HG03139 (cell line): ENCODE measurements around the gene ZFYVE21.

Source experiments
- ATAC-seq: cut with Tn5 transposase; IDR thresholded peaks from one replicate; pipeline ENCODE4 v1.9.1; 2021; ENCODE audit not compliant: unreplicated experiment

The ZFYVE21 gene

DNA sequence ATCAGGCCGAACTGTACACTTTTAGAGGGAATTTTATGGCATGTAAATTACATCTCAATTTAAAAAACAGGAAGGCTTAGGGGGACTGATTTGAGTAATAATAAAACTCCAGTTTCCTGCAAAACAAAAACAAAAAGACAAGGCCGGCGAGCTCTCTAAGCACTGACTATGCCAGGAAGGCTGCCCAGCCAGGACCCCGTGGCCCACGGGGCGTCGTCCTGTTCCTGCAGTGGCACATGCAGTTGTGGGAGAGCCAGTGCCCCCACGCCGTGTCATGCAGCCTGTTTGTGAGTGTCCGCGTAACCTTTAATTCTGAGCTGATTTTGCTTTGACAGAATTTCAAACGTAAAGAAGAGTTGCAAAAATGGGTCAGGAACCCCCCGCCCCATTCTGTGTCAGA is 10.9 kb upstream of the ZFYVE21 start:
- no peak for ATAC-seq

DNA sequence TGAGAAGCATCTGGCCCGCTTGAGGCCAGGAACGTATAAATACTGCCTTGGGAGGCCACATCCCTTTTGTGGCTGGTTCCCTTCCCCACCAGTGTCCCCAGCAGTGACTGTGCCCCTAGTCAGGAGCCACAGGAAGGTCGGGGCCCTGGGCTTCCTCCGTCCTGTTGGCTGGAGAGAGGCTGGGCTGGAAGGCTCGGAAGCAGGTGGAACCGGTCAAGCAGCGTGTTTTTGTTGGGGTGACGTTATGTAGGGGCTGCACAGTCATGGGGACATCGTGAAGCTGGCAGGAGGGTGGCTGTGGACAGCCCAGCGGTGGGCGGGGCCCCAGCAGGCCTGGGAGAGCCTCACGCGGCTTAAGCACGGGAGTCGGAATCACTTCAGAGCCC is 10.5 kb upstream of the ZFYVE21 start:
- ATAC-seq: no peak

DNA sequence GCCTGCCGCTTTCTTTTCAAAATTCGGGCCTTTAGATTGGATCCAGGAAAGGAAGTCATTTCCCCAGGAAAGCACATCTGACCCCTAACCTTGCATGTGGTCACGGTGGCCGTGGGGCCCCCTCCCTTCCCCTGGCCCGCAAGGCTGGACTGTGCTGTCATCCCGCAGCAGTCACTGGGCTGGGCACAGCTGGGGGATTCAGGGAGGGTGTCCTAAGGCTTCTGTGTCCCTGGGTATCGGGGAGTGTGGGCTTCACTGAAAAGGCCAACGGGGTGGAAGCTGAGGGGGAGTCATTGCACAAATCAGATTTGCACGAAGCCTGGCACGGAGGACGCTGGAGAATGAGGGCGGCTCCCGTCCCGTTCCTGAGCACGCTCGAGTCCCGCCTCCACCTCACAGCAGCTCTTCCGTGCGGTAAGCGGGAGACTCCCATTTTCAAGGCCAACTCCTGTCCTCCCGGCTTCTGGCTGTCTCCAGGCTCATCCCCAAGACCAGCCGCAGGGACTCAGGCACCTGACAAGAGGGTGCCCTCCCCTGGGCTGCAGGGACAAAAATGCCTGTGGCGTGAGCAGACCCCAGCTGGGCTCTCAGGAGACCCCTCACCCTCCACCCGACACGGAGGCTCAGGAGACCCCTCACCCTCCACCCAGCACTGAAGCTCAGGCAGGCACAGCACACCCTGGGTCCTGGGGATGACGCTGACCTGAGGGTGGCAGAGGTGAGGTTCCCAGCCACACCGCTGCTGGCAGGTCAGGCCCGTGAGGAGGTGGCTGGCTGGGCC is 9.9 kb upstream of the ZFYVE21 start:
- ATAC-seq: no peak

DNA sequence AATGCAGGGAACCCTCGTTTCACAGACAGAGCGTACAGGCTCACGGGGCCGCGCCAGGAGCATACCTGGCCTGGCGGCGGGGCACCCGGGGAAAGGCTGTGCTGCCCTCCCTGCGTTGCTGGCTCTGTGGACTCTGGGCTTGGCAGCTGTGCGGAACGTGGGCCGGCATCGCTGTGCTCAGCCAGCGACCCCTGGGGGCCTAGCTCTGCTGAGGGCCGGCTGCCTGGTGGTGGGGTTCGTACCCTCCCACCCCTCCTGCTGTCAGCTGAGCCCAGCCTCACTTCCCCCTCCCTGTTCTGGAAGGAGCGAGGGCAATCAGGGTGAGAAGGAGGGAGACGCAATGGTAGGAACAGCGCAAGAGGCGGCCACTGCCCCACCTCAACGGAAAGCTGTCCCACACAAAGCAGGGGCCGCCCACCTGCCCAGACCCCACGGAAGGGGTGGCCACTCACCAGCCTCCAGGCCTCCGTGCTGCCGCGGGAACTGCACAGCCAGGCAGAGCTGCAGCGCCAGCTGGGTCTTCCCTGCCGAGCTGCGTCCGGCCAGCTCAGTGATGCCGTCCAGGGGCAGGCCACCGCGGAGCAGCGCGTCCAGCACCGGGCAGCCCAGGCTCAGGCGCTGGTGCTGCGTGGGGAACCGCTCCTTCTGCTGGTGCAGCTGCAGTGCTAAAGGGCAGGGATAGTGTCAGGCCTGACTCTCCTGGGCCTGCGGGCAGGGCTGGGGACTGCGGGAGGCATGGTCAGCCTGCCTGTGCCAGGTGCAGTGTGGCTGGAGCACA is 8.9 kb upstream of the ZFYVE21 start:
- ATAC-seq: no peak

DNA sequence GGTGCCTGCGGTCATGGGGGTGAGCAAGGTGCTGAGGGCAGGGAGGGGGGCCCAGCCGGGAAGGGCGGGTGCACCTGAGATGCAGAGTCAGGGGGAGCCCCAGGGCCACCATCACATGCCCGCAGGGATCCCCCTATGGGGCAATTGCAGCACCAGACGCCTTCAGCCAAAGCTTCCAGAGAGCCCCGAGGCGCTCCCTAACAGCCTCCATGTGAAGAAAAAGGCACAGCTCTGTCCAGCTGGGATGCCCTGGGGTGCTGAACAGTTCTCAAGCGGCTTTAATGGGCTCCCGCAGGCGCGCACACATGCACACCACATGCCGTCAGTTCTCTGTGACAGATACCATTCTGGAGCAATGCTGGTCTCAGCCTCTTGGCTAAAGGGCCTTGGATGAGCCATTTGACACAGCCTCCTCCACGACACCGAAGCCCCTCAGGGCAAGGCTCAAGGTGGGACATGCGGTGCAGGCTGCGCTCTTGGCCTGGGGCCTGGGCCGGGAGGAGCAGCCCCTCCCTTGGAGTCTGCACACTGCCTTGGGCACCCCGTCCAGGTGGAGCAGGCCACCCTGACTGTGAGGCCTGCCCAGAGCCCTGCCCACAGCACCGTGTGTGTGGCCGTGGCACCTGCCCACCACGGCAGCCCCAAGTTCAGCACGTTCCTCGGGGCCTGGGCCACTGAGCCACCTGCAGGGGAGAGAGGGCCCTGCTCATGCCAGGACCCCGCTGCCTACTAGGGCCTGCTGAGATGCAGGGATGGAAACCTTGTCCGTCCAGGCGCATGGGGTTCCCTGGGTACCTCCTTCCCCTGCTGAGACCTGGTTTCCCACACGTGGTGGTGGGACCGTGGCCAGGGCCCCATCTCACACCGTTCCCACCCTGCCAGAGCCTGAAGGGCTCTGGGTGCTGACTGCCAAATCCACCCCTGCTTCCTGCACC is 8.0 kb upstream of the ZFYVE21 start:
- ATAC-seq: no peak

DNA sequence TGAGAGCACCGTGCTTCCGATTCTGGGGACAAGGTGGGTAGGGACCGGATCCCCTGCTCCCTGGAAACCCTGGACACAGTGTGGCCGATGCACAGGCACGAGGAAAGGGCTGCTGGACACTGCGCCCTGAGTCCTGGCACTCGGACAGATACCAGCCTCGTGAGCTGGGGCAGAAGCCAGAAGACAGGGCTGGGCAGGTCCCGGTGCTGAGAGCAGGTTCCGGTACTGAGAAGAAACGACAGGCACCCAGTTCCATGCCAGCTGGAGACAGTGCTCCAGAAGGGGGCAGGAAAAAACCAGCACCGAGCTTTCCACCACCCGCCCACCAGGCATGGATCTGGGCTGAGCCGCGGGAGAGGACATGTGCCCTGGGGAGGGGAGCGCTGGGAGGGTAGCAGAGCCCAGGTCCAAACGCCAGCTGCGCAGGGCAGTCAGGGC is 6.8 kb upstream of the ZFYVE21 start:
- ATAC-seq: no peak

DNA sequence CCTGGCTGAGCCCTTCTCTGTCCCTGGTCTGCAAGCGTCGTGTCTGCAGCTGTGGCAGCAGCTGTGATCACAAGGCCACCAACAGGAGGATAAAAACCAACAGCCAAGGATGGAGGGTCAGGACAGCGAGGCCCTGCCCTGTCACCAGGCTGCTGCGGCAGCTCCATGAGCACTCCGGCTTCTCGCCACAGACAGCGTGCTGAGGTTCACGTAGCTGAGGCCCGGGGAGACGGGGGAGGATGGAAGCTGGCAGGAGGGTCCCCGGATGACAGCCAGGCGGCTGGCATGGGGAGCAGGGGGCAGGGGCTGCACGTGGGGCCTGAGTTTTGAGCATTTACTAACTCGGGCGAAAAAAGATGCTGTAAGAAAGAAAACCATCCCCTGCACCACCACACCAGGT is 5.8 kb upstream of the ZFYVE21 start:
- ATAC-seq: no peak

DNA sequence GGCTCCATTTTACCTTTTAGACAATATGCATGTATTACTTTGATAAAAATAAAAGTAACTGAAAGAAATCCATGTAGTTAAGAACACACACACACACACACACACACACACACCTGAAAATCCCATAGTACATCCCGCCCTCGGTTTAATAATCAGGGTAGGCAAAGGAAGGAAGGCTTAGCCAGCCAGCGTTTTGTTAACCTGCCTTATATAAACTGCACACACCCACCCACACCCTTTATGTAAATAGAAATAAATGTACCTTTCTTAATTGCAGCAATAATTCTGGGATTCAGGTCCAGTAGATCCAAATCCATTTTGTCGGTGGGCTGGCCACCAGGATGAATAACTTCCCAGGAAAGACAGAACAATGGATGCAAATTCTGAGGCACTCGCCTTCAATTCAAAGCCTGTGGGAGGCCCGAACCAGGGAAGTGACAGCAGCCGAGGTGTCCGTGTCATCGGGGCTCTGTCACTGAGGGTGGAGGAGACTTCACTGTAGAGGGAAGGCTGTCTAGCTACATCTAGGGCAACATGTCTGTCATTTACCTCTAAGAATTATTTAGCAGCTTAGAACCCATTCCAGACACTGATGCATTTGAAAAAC is 4.7 kb upstream of the ZFYVE21 start:
- ATAC-seq: no peak

DNA sequence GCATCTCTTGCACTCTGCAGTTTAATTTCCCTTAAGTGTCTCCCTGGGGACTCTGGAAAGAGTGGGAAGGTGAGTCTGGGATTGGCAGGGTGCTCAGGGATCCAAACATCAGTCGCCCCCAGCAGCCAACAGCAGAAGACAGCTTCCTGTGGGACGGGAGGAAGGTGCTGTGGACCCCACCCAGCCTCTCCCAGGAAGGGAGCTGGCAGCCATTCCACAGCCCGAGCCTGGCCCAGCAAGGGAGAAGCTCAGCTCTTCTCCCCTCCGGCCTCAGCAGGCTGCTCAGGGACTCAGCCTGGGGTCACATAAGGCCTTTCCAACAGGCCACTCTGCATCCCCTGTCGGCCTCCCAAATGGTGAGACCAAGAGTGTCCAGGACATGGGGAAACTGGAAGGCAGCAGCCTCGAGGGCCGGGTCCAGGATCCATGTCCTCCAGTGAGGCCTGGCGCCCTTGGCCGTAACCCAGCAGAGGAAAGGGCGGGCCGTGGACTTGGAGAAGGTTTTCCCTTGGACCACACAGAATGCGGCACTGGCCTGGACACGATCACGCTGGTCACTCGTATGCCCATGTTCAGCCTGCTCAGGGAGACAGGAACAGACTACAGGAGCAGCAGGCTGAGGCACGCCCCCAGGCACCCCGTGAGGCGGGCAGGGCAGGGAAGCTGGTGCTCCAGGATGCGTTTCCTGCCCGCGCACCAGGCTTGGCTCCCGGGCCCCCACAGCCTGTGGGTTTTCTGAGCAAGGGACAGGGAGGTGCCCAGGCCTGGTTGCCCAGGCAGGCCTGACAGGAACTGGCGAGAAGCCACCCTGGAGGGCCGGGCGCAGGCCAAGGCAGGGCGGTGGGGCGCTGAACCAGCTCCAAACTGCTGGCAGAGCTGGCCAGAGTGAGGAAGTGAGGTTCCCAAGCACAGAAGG is 3.8 kb upstream of the ZFYVE21 start:
- ATAC-seq: no peak

DNA sequence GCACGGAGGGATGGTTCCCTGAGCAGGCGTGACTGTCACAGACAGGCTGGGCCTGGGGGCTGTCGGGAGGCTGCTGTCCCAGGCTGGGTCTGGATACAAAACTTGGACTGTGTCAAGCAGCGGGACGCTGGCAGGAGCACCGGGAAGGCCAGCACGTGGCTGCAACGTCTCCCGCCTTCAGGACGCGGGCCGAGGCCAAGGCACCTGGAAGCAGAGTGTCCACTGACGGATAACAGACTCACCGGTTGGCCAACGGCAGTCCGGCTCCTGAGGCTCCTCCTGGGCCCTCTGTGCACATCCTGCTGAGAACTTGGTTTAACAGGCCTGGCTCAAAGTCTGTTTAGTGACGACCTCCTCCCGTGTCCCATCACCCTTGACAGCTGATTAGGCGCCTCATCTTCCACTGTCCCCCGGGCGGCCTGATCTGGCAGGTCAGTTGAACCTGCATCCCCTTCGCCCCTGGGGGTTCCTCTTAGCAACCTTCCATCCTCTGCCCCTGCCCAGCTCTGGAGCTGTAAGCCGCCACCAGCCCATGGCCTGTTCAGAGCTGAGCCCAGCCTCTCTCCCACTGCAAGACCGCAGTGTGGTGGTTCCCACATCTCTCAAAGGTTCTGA is 2.9 kb upstream of the ZFYVE21 start:
- ATAC-seq: no peak

DNA sequence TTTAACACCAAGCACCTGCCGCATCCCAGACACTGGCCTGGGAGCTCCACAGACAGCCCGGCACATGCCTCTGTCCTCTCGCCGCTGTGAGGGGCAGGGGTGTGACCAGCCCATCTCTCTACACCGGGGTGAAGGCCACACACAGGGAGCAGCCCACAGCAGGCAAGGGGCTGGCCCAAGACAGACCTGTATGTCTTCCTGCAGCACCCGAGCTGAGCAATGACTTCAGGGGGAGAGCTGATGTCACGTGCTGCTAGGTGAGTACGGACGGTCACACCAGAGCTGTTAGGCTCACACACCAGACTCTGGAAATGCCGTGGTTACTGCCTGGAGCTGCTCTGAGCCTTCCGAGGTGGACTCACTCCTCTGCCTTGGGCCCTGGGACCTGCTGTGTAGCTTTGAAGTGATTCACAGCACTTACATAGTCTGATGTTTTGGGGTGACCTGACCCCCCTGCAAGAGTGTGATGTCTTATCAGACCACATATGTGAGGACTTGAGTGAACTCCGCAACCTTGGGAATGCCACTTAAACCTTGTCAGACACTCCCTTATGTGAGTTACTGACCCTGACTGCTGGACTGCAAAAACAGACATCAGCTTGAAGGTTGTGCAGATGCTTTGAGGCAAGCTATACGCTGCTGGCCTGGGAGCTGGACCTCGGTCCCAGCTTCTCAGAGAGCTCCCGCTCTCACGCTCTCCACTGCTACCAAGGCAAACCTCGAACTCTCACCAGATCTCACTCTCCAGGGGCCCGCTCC is 2.1 kb upstream of the ZFYVE21 start:
- no peak for ATAC-seq

DNA sequence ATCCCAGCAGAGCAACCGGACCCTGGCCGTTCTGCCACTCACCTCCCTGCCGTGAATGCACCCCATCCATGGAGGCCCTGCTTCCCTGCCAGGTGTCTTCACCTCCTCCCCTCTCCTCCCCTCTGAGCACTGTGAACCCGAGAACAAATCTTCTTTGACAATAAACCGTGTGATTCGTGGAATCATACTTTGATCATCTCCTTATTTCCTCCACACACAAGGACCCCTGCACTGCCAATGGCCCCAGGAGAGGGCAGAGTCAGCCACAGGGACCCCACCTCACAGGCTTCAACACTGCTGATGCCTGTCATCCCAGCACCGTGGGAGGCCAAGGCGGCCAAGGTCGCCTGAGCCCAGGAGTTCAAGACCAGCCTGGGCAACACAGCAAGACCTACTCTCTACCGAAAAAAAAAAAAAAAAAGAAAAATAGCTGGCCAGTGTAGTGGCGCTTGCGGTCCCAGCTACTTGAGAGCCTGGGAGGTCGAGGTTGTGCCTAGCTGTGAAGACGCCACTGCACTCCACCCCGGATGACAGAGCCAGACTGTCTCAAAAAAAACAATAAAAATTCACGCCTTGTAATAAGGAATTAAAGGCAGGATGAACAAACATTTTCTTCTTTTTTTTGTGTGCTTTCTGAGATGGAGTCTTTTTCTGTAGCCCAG is 1.4 kb upstream of the ZFYVE21 start:
- no peak for ATAC-seq

DNA sequence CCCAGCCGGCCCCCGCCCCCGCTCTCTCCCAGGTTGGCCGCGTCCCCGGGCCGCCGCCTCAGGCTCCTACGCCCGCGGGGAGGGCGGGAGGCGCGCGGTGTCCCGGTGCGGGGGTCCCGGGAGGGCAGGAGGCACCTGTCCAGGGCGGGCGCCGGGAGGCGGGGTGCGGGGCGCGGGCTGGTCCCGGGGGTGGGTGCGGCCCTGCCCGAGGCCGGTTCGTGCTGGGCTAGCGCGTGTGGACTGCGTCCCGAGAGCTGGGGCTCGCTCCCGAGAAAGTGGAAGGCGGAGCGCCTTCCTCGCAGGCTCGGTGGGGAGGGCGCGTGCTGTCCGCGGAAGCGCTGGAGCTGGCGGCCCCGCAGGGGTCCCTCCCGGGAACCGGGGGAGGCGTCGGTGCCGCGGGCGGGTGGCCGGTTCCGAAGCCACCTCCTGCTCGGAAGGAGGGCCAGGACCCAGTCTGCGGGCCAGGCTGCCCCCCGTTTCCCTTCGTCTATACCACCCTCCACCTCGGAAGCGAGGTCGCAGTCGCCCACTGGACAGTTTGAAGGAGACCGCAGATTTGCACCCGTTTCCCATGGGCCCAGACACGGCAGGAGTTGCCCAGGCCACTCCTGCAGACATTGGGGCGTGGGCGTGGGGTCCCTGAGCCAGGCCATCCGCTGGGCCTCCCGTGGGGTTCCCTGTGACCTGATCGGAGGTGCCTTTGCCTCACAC is 636 bp downstream of the ZFYVE21 start:
- peak; percentile 1 for ATAC-seq

DNA sequence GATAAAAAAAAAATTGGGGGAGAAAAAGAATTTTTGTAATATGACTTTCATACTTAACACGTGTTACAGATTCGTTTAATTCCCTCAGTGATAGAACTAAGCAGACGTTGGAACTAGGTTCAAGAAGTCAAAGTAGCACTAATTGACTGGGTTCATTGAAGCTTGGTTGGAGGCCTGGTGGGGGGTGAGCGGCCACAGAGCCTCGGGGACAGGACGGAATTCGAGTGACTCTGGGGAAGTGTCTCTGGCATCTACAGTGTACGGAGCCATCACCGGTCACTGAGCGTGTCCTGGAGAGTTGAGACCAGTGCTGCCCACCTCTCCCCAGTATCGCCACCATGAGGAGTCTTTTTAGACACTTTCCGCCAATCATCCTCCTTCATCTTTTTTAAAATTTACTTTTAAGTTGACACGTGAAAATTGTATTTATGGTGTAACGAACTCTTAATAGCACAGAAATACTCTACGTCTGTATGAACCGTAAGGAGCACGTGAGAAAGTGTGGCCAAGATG is 1.3 kb downstream of the ZFYVE21 start:
- no peak for ATAC-seq

DNA sequence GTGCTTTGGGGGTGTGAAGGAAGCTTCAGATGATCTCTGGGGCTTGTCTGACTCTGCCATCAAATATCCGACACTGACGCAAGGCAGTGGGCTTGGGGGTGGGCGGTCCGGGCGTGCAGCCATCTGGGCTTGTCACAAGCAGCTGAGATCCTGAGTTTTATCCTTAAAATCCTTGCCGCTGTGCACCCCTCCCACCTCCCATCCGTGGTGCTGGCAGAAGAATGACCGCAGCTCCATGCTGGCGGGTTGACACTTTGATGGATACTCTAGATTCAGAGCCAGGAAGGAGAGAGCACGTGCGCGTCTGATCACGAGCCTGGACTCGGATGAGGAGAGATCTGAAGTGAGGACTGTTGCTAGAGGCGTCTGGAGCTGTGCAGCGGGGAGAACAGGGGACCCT is 3.0 kb downstream of the ZFYVE21 start:
- no peak for ATAC-seq

DNA sequence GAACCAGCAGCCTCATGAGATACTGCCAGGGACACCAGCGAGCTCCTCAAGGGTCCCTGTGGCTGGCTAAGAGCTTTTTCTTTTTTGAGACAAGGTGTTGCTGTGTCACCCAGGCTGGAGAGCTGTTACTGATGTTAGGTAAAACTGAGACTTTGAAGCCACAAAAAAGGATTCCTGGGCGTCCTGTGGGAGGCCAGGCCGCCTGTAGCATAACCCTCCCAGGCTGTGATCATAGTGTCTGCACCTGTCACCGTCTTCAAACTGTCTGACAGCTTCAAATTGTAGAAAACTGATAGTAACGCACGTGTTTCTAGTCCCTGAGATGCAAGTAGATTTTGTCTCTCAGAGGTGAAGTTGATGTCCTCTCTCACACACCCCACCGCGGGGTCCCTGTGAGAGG is 4.1 kb downstream of the ZFYVE21 start:
- ATAC-seq: no peak

DNA sequence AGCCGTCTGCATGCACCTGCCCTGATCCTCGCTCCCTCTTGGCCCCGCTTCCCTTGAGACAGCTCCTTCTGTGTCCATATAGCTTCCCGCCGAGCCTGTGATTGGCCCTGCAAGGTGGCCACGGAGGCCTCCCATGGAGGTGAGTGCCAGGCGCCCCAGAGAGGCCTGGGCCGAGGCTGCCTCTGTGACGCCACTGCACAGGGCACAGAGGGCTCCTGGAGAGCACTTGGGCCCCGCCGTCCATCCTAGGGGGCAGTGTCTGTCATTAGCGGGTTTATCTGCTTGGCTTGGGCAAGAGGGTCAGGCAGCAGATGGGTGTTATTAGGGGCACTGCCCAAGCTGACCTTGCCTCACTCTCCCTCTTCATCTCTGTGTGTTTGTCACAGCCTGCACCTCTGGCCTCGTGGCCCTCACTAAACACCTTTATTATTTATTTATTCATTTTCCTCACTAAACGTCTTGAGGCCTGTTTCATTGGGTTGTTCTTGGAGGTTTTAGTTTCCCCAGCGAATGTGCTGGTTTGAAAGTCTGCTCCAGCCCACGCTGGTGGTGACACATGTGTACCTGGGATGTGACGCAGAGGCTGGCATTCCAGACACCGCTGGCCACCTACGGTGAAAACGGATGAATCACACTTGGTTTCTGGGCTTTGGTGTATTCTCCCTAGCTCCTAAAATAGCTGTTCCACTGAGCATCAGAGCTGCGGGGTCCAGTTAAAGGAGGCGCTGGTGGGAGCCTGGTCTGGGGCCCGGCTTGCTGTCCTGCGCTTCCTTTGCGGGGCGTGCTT is 5.9 kb downstream of the ZFYVE21 start:
- ATAC-seq: no peak
